T47D (cell line): ENCODE results near the gene IFI30.

Source experiments
- DNase-seq, 2 experiments: peaks; one replicate each; pipeline versions ENCODE4 v3.0.0 to v3.0.0-alpha.2; 2011 to 2012; ENCODE audit warnings: low read depth in 1 of 2, low spot score in 1 of 2
- JUND ChIP-seq: IDR thresholded peaks from 2 replicates; pipeline ENCODE4 v1.6.1; 2012; ENCODE audit warnings: low read depth
- in situ Hi-C: cut with HindIII; loops from 2 replicates; pipeline ENCODE4 v1.10.0; 2016; ENCODE audit warnings: low sequenced_read_pairs, low pct_unique_long_range_greater_than_20kb

Gene IFI30

GRCh38 chr19:18143902-18144301 is 29.7 kb upstream of the IFI30 start:
- TF ChIP-seq JUND = no peak
- DNase-seq = no peak
- in situ Hi-C loops = no loop called here

GRCh38 chr19:18144361-18144760 is 29.3 kb upstream of the IFI30 start:
- in situ Hi-C loops = no loop called here
- no peak for TF ChIP-seq JUND

GRCh38 chr19:18144906-18145305 is 28.7 kb upstream of the IFI30 start:
- no peak for TF ChIP-seq JUND
- DNase-seq = no peak
- in situ Hi-C loops = no loop called here

More at GRCh38 chr19:18144361-18144760, 29.3 kb upstream of the IFI30 start:
- DNase-seq = no peak

GRCh38 chr19:18145391-18145999 is 28.1 kb upstream of the IFI30 start:
- no peak for DNase-seq
- no peak for TF ChIP-seq JUND
- in situ Hi-C loops = no loop called here

GRCh38 chr19:18147396-18147795 is 26.2 kb upstream of the IFI30 start:
- no peak for TF ChIP-seq JUND
- in situ Hi-C loops = no loop called here
- no peak for DNase-seq

GRCh38 chr19:18149596-18149975 is 24.0 kb upstream of the IFI30 start:
- in situ Hi-C loops = no loop called here
- no peak for DNase-seq
- TF ChIP-seq JUND = no peak

- in situ Hi-C loops = no loop called here
- no peak for DNase-seq
- TF ChIP-seq JUND = no peak
Observed at GRCh38 chr19:18150776-18151624, 22.6 kb upstream of the IFI30 start.

- DNase-seq = peak; percentile 85 to 87
- in situ Hi-C loops = no loop called here
- no peak for TF ChIP-seq JUND
Observed at GRCh38 chr19:18152442-18152816, 21.2 kb upstream of the IFI30 start.

- TF ChIP-seq JUND = no peak
- DNase-seq = peak; percentile 95 to 98
- in situ Hi-C loops = no loop called here
Observed at GRCh38 chr19:18152817-18153555, 20.6 kb upstream of the IFI30 start, which contains the start of gene PIK3R2. Gene PIK3R2 (plus strand): TSS chr19:18153163. CDS start chr19:18155880, 2,717 bp downstream.

- in situ Hi-C loops = no loop called here
- DNase-seq = no peak
- TF ChIP-seq JUND = no peak
Observed at GRCh38 chr19:18153556-18154134, 20.0 kb upstream of the IFI30 start.

- no peak for DNase-seq
- in situ Hi-C loops = no loop called here
- no peak for TF ChIP-seq JUND
Observed at GRCh38 chr19:18155095-18156087, 18.2 kb upstream of the IFI30 start.
